KG1 (cell line): ENCODE results near the gene TSPAN13.
A peak's percentile ranks its signal among the peaks of the same experiment; 100 is the strongest.
"Not testable (repeated sequence)": the region's sequence is repeated elsewhere in the genome, so short reads cannot be mapped to it uniquely, and the experiment has no call there.

Source experiments
- DNase-seq: peaks from one replicate; lab custom pipeline; 2025; lab: John Stamatoyannopoulos, UW

TSPAN13 gene

GRCh38 chr7:16740996-16741395 lies 12.6 kb upstream of the TSPAN13 start:
- DNase-seq: no peak

GRCh38 chr7:16741676-16742075 lies 11.9 kb upstream of the TSPAN13 start:
- no peak for DNase-seq

GRCh38 chr7:16742547-16742946 lies 11.0 kb upstream of the TSPAN13 start:
- no peak for DNase-seq

GRCh38 chr7:16743236-16743635 lies 10.3 kb upstream of the TSPAN13 start:
- no peak for DNase-seq

- no peak for DNase-seq
Measured at GRCh38 chr7:16744518-16745250, 8.9 kb upstream of the TSPAN13 start.

GRCh38 chr7:16745645-16746044 lies 7.9 kb upstream of the TSPAN13 start:
- DNase-seq: no peak

GRCh38 chr7:16747102-16747501 lies 6.5 kb upstream of the TSPAN13 start:
- no peak for DNase-seq

- peak; percentile 47 for DNase-seq
Measured at GRCh38 chr7:16753932-16754855, 639 bp downstream of the TSPAN13 start.

- DNase-seq: no peak
Measured at GRCh38 chr7:16754856-16755317, 1.3 kb downstream of the TSPAN13 start.

GRCh38 chr7:16755397-16755796 lies 1.8 kb downstream of the TSPAN13 start:
- no peak for DNase-seq

- no peak for DNase-seq
Measured at GRCh38 chr7:16758036-16758435, 4.5 kb downstream of the TSPAN13 start.

GRCh38 chr7:16758631-16759611 lies 5.4 kb downstream of the TSPAN13 start:
- no peak for DNase-seq

GRCh38 chr7:16759840-16760239 lies 6.3 kb downstream of the TSPAN13 start:
- no peak for DNase-seq

GRCh38 chr7:16762177-16762576 lies 8.6 kb downstream of the TSPAN13 start:
- no peak for DNase-seq

- DNase-seq: no peak
Measured at GRCh38 chr7:16764942-16765341, 11.4 kb downstream of the TSPAN13 start.

GRCh38 chr7:16765436-16765859 lies 11.9 kb downstream of the TSPAN13 start:
- no peak for DNase-seq

- not testable (repeated sequence) for DNase-seq
Measured at GRCh38 chr7:16769994-16770393, 16.4 kb downstream of the TSPAN13 start.

GRCh38 chr7:16770657-16771329 lies 17.2 kb downstream of the TSPAN13 start:
- no peak for DNase-seq

- DNase-seq: no peak
Measured at GRCh38 chr7:16773326-16773725, 19.8 kb downstream of the TSPAN13 start.

- no peak for DNase-seq
Measured at GRCh38 chr7:16773884-16774283, 20.3 kb downstream of the TSPAN13 start.

GRCh38 chr7:16774294-16774693 lies 20.7 kb downstream of the TSPAN13 start:
- DNase-seq: no peak
